HG03571 (cell line): ENCODE measurements around the gene ZDHHC1.
"Not testable (repeated sequence)": the region's sequence is repeated elsewhere in the genome, so short reads cannot be mapped to it uniquely, and the experiment has no call there.

Experiments used
- ATAC-seq: cut with Tn5 transposase; IDR thresholded peaks from one replicate; pipeline ENCODE4 v1.9.1; 2021; ENCODE audit not compliant: unreplicated experiment

Gene ZDHHC1

GRCh38 chr16:67431775-67432505, 15.7 kb upstream of the ZDHHC1 start:
- ATAC-seq: no peak

GRCh38 chr16:67430977-67431774, 14.9 kb upstream of the ZDHHC1 start, which contains the start of gene HSD11B2:
Gene HSD11B2, plus strand, starts transcription at chr16:67431121. Its CDS starts 128 bp downstream, at chr16:67431249.
- no peak for ATAC-seq

GRCh38 chr16:67430504-67430976, 14.3 kb upstream of the ZDHHC1 start:
- ATAC-seq: no peak

GRCh38 chr16:67429799-67430503, 13.7 kb upstream of the ZDHHC1 start:
- ATAC-seq: no peak

GRCh38 chr16:67429053-67429798, 12.9 kb upstream of the ZDHHC1 start:
- ATAC-seq: no peak

GRCh38 chr16:67428146-67428731, 12.0 kb upstream of the ZDHHC1 start:
- no peak for ATAC-seq

GRCh38 chr16:67426950-67427349, 10.7 kb upstream of the ZDHHC1 start:
- no peak for ATAC-seq

- ATAC-seq: no peak
These were observed 9.7 kb upstream of the ZDHHC1 start for GRCh38 chr16:67426022-67426421.

GRCh38 chr16:67425580-67425979, 9.3 kb upstream of the ZDHHC1 start:
- ATAC-seq: no peak

- no peak for ATAC-seq
These were observed 8.8 kb upstream of the ZDHHC1 start for GRCh38 chr16:67425061-67425460.

GRCh38 chr16:67424261-67424615, 8.0 kb upstream of the ZDHHC1 start:
- no peak for ATAC-seq

GRCh38 chr16:67423611-67424260, 7.5 kb upstream of the ZDHHC1 start:
- no peak for ATAC-seq

- ATAC-seq: no peak
These were observed 6.7 kb upstream of the ZDHHC1 start for GRCh38 chr16:67423015-67423414.

- ATAC-seq: no peak
These were observed 4.8 kb upstream of the ZDHHC1 start for GRCh38 chr16:67421030-67421429.

GRCh38 chr16:67419931-67420330, 3.7 kb upstream of the ZDHHC1 start:
- ATAC-seq: no peak

GRCh38 chr16:67419502-67419901, 3.2 kb upstream of the ZDHHC1 start:
- ATAC-seq: no peak

- ATAC-seq: no peak
These were observed 1.2 kb upstream of the ZDHHC1 start for GRCh38 chr16:67417333-67418061.

GRCh38 chr16:67415421-67415820, 856 bp downstream of the ZDHHC1 start:
- ATAC-seq: not testable (repeated sequence)
